IMR-90 (cell line): Measurements from ENCODE around the gene ASTN2. TPM values are rescaled to one million over a fixed set of nuclear protein-coding genes. Genes with fewer than 3 reads are reported as not detected.
A peak's percentile ranks its signal among the peaks of the same experiment; 100 is the strongest.

Experiments used
- ATAC-seq: fragments of 200-7000 bp; cut with Tn5 transposase; 2 replicates; pipeline ENCODE4 v1.9.1; 2020; ENCODE audit warnings: low read depth, mild to moderate bottlenecking, moderate library complexity
- BruUV-seq: library from RNA; stranded (reverse); fragments of 400-500 nt; replicated peaks from 2 replicates; lab custom pipeline; 2021; lab: Mats Ljungman, UMichigan
- CTCF ChIA-PET: fragments of 300-600 bp; formaldehyde crosslinking; extraction: SDS; loops from one replicate; lab custom pipeline; 2021; ENCODE audit warnings: antibody characterized with exemption; lab: Yijun Ruan, JAX
- POLR2A ChIA-PET: fragments of 300-600 bp; sonication (Branson Sonifier 250); formaldehyde crosslinking; loops from one replicate; lab custom pipeline; 2022; ENCODE audit warnings: antibody characterized with exemption; ENCODE audit not compliant: unreplicated experiment; lab: Charles Lee
- DNase-seq: peaks from one replicate; pipeline ENCODE4 v3.0.0; 2013
- H2AFZ ChIP-seq: replicated peaks from 2 replicates; pipeline ENCODE3; 2013; ENCODE audit warnings: low read length, mild to moderate bottlenecking; ENCODE audit not compliant: poor library complexity
- H2AK5ac ChIP-seq: 2 replicates; pipeline ENCODE4 v1.6.1; 2013; ENCODE audit warnings: low read depth, low read length, inconsistent platforms
- H2AK9ac ChIP-seq: replicated peaks from 2 replicates; pipeline ENCODE3; 2013; ENCODE audit warnings: mild to moderate bottlenecking, low read depth, low read length, moderate library complexity; ENCODE audit not compliant: poor library complexity
- H2BK120ac ChIP-seq: 2 replicates; pipeline ENCODE4 v1.6.1; 2013; ENCODE audit warnings: low read depth, low read length, inconsistent platforms
- H2BK15ac ChIP-seq: 3 replicates; pipeline ENCODE4 v1.6.1; 2013; ENCODE audit warnings: low read depth, low read length, inconsistent platforms
- H2BK20ac ChIP-seq: 2 replicates; pipeline ENCODE4 v1.6.1; 2013; ENCODE audit warnings: low read depth, mild to moderate bottlenecking, inconsistent platforms, low read length, moderate library complexity
- H2BK5ac ChIP-seq: 2 replicates; pipeline ENCODE4 v1.6.1; 2013; ENCODE audit warnings: mild to moderate bottlenecking, low read depth, low read length, inconsistent platforms; ENCODE audit not compliant: poor library complexity, severe bottlenecking
- H3K14ac ChIP-seq: replicated peaks from 2 replicates; pipeline ENCODE4 v1.6.1; 2013; ENCODE audit warnings: low read depth, low read length, inconsistent platforms
- H3K18ac ChIP-seq: 2 replicates; pipeline ENCODE4 v1.6.1; 2013; ENCODE audit warnings: low read depth, low read length, control low read depth
- H3K23ac ChIP-seq: 2 replicates; pipeline ENCODE4 v1.6.1; 2013; ENCODE audit warnings: low read depth, low read length, inconsistent platforms
- H3K27ac ChIP-seq: 2 replicates; pipeline ENCODE4 v1.5.1; 2013; ENCODE audit warnings: mild to moderate bottlenecking, control low read depth, low read length; ENCODE audit not compliant: insufficient read depth
- H3K27me3 ChIP-seq: 2 replicates; pipeline ENCODE4 v1.6.1; 2013; ENCODE audit warnings: low read length; ENCODE audit not compliant: control insufficient read depth, insufficient read depth
- H3K36me3 ChIP-seq: 2 replicates; pipeline ENCODE4 v1.6.1; 2013; ENCODE audit warnings: low read length, mixed read lengths; ENCODE audit not compliant: control insufficient read depth, insufficient read depth
- H3K4ac ChIP-seq: 2 replicates; pipeline ENCODE4 v1.6.1; 2013; ENCODE audit warnings: low read depth, low read length, inconsistent platforms
- H3K4me1 ChIP-seq: 2 replicates; pipeline ENCODE4 v1.6.1; 2013; ENCODE audit warnings: low read length, mixed read lengths; ENCODE audit not compliant: control insufficient read depth, insufficient read depth
- H3K4me2 ChIP-seq: 2 replicates; pipeline ENCODE4 v1.6.1; 2013; ENCODE audit warnings: low read depth, mild to moderate bottlenecking, control low read depth, low read length, moderate library complexity
- H3K4me3 ChIP-seq: 2 replicates; pipeline ENCODE4 v1.5.1; 2013; ENCODE audit warnings: low read depth, mild to moderate bottlenecking, control low read depth, low read length, moderate library complexity; ENCODE audit not compliant: insufficient read depth
- H3K56ac ChIP-seq: 2 replicates; pipeline ENCODE4 v1.6.1; 2013; ENCODE audit warnings: low read length, inconsistent platforms; ENCODE audit not compliant: insufficient read depth; ENCODE audit errors: extremely low read depth
- H3K79me1 ChIP-seq, 2 experiments: 2 replicates each; pipeline ENCODE4 v1.6.1; 2013; ENCODE audit warnings: low read length in 2 of 2, inconsistent platforms in 1 of 2, low read depth in 1 of 2
- H3K9ac ChIP-seq: 2 replicates; pipeline ENCODE4 v1.6.1; 2013; ENCODE audit warnings: low read depth, low read length, control low read depth
- H3K9me1 ChIP-seq: 2 replicates; pipeline ENCODE4 v1.6.1; 2013; ENCODE audit warnings: low read length, inconsistent platforms; ENCODE audit not compliant: insufficient read depth
- H3K9me3 ChIP-seq: 2 replicates; pipeline ENCODE4 v1.6.1; 2013; ENCODE audit warnings: low read length; ENCODE audit not compliant: control insufficient read depth, insufficient read depth
- H4K20me1 ChIP-seq: 2 replicates; pipeline ENCODE4 v1.6.1; 2013; ENCODE audit warnings: low read length, inconsistent platforms; ENCODE audit not compliant: insufficient read depth
- H4K5ac ChIP-seq: 2 replicates; pipeline ENCODE4 v1.6.1; 2013; ENCODE audit warnings: mild to moderate bottlenecking, low read depth, low read length, control low read depth
- H4K8ac ChIP-seq, 2 experiments: 2 replicates each; pipeline ENCODE4 v1.6.1; 2013; ENCODE audit warnings: low read depth in 2 of 2, low read length in 2 of 2, control low read depth in 1 of 2, inconsistent platforms in 1 of 2
- H4K91ac ChIP-seq: 2 replicates; pipeline ENCODE4 v1.6.1; 2013; ENCODE audit warnings: low read depth, low read length, inconsistent platforms; ENCODE audit not compliant: insufficient read depth
- CEBPB ChIP-seq: IDR thresholded peaks from 2 replicates; pipeline ENCODE4 v1.6.1; 2012; ENCODE audit warnings: low read depth, low read length, improper control_type of control experiment
- RFX5 ChIP-seq: IDR thresholded peaks from 2 replicates; pipeline ENCODE4 v1.8.0; 2012; ENCODE audit warnings: low read depth, mild to moderate bottlenecking, low read length, moderate library complexity
- WGBS, 2 experiments: methylation state at CpG; one replicate each; pipeline versions ENCODE4 v1.1.5 to v1.1.7; 2013; ENCODE audit warnings: missing lambda C conversion rate in 2 of 2; ENCODE audit not compliant: insufficient read length in 1 of 2; ENCODE audit errors: extremely low coverage in 2 of 2; 5-methylcytosine and 5-hydroxymethylcytosine counted together
- dilution Hi-C: fragments of 300-500 bp; cut with HindIII; formaldehyde crosslinking; loops from one replicate; pipeline ENCODE4 v1.14.3; 2018; ENCODE audit warnings: low sequenced_read_pairs; ENCODE audit not compliant: unreplicated experiment
- in situ Hi-C: fragments of 300-500 bp; cut with MboI; formaldehyde crosslinking; loops from 3 replicates; pipeline ENCODE4 v1.14.3; 2019; ENCODE audit warnings: low sequenced_read_pairs, inconsistent platforms, mixed read lengths
- intact Hi-C: fragments of 100-400 bp; cut with micrococcal nuclease; formaldehyde crosslinking; loops from 2 replicates; pipeline ENCODE4 v1.10.0; 2022
- polyA plus RNA-seq, 3 experiments: library from polyadenylated mRNA; depleted of rRNA; stranded (reverse); fragments of >200 nt; gene quantifications; 2 replicates each; pipeline ENCODE4 v1.2.3, GENCODE V29; 2012; ENCODE audit warnings: low replicate concordance in 1 of 3
- total RNA-seq: library from RNA; depleted of rRNA; stranded (reverse); fragments of >200 nt; gene quantifications from 2 replicates; pipeline ENCODE4 v1.2.3, GENCODE V29; 2012

Gene ASTN2
- total and polyA plus RNA-seq, 2 of the 4 experiments (the other 2 are of a cell fraction) = 3.8 to 6.8 TPM

DNA sequence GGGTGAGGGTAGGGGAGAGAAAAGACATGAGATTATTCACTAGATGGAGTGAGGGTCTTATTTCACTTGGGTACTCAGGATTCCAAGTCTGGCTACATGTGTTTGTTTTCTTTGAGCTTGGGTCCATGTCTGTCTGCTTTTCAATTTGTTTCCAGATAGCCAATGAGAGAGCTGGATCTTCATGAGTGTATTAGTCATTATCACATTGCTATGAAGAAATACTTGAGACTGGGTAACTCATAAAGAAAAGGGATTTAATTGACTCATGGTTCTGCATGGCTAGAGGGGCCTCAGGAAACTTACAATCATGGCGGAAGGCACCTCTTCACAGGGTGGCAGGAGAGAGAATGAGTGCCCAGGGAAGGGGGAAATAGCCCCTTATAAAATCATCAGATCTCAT, 924.5 kb downstream of the ASTN2 start:
- no peak overlapping the region for H2BK20ac ChIP-seq
- POLR2A ChIA-PET = no interaction called here
- peaks cover 4% of the 10 kb centered on the region; the same call in 1 of the 2 replicates for H3K4me1 ChIP-seq
- H3K14ac ChIP-seq = no peak overlapping the region
- no peak overlapping the region for H3K4ac ChIP-seq
- no peaks in the 10 kb centered on the region for H3K79me1 ChIP-seq
- dilution Hi-C loops (no loop called here), intact Hi-C loops (no loop called here), in situ Hi-C loops (no loop called here)
- WGBS, 2 experiments = no CpG with 5 or more reads among the region's 1 CpG
- ATAC-seq (no peak), DNase-seq (peak; percentile 34)
- H2AK5ac ChIP-seq = no peak overlapping the region
- no peak overlapping the region for H3K27ac ChIP-seq
- no peak overlapping the region for H4K5ac ChIP-seq
- no peaks in the 10 kb centered on the region for H3K9me1 ChIP-seq
- no peak overlapping the region for H3K56ac ChIP-seq
- H3K4me2 ChIP-seq = no peak overlapping the region
- no peak overlapping the region for H3K18ac ChIP-seq
- no peak overlapping the region for H2BK15ac ChIP-seq
- TF ChIP-seq RFX5 = no peak
- TF ChIP-seq CEBPB = peak; percentile 16; the same call in 1 of the 2 replicates
- no peak overlapping the region for H3K9ac ChIP-seq
- no peaks in the 10 kb centered on the region for H4K20me1 ChIP-seq
- H2AFZ ChIP-seq = no peak overlapping the region
- no peak overlapping the region for H4K91ac ChIP-seq
- CTCF ChIA-PET = interaction anchor here (0.8 kb wide), 1 partner anchor 11 kb away, joined by 3 read pairs; no protein-coding TSS in a partner anchor
- no TSS peak for BruUV-seq
- H3K36me3 ChIP-seq = no peaks in the 10 kb centered on the region
- H2BK5ac ChIP-seq = no peak overlapping the region
- no peak overlapping the region for H3K23ac ChIP-seq
- no peak overlapping the region for H4K8ac ChIP-seq
- no peak overlapping the region for H2BK120ac ChIP-seq
- H3K27me3 ChIP-seq = no peaks in the 10 kb centered on the region
- H2AK9ac ChIP-seq = no peak overlapping the region
- no peak overlapping the region for H3K4me3 ChIP-seq
- H3K9me3 ChIP-seq = no peaks in the 10 kb centered on the region
